Measurements from ENCODE around the gene CXorf58.

DNA sequence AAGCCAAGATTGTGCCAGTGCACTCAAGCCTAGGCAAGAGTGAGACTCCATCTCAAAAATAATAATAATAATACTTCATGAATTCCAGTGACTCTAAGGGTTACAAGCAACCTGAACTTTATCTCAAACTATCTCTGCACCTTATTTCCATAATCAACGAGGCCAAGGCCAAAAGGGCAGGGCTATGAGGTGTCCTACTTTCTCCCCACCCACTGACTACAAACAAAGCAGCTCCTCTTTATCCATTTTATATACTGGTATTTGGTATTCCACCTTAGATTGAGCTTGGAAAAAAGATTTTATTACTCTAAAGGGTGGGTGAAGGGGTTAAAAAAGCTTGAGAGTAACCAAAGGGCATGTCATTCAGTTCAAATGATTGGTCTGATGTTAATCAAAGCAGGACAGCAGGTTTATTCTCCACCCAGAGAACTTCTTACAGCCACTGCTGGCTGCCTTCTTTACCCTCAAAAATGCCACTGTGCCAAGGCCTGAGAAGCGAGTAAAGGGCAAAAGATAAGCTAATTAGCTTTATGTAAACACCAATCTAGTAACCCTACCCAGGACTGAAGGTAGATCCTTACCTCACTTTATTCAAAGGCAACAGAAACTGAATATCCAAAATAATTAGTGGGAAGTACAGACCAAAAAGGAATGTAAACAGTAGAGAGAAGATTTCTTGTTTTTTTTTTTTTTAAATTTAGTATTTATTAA, 28.3 kb upstream of the CXorf58 start:
- TF ChIP-seq POLR2AphosphoS5 (IDR thresholded peaks at IDR 0.05; ENCODE audit: low read depth, low read length) (no peak), POLR2A (IDR thresholded peaks at IDR 0.05; ENCODE audit: low read depth, low read length) (no peak), TAF1 (IDR thresholded peaks at IDR 0.05; ENCODE audit: low read depth, low read length) (no peak), SPI1 (IDR thresholded peaks at IDR 0.05; ENCODE audit: low read depth, low read length) (no peak), POU2F2 (IDR thresholded peaks at IDR 0.05; ENCODE audit: low read depth, low read length) (no peak), PAX5 (IDR thresholded peaks at IDR 0.05; ENCODE audit: insufficient read depth, low read length, severe bottlenecking) (no peak)
